Right atrium auricular region (tissue), 2 donors: ENCODE data around the gene DOLPP1. TPM values are rescaled to one million over a fixed set of nuclear protein-coding genes. Genes with fewer than 3 reads are reported as not detected.
"Not testable (repeated sequence)": the region's sequence is repeated elsewhere in the genome, so short reads cannot be mapped to it uniquely, and the experiment has no call there.

ENCODE experiments used
- DNase-seq: peaks from one replicate; pipeline ENCODE4 v3.0.0-alpha.2; 2019; ENCODE audit warnings: low spot score
- H3K27ac ChIP-seq, 2 donors: fragments of 200-600 bp; sonication (generic); 1 replicate in 1 of 2; 2 replicates in 1 of 2; pipeline ENCODE4 v1.5.1; 2016 to 2019
- H3K27me3 ChIP-seq, 2 donors: fragments of 200-600 bp; sonication (generic); one replicate each; pipeline versions ENCODE4 v1.5.1 to v1.6.0; 2017 to 2019
- H3K36me3 ChIP-seq: fragments of 200-600 bp; sonication (generic); one replicate; pipeline ENCODE4 v1.5.1; 2016
- H3K4me1 ChIP-seq, 2 donors: fragments of 200-600 bp; sonication (generic); one replicate each; pipeline versions ENCODE4 v1.5.1 to v1.6.0; 2017 to 2019
- H3K4me3 ChIP-seq, 2 donors: fragments of 200-600 bp; sonication (generic); 1 replicate in 1 of 2; 2 replicates in 1 of 2; pipeline ENCODE4 v1.5.1; 2017 to 2019; ENCODE audit warnings: mild to moderate bottlenecking in 1 of 2, moderate library complexity in 1 of 2
- H3K9me3 ChIP-seq, 2 donors: fragments of 200-600 bp; sonication (generic); one replicate each; pipeline ENCODE4 v1.5.1; 2019
- total RNA-seq, 2 donors: library from RNA; depleted of rRNA; stranded (reverse); fragments of >200 nt; gene quantifications; one replicate each; pipeline ENCODE4 v1.1.0, GENCODE V29; 2016
- TF ChIP-seq, protein P1 (sequence below), 2 donors: fragments of 200-600 bp; sonication (generic); IDR thresholded peaks; one replicate each; pipeline ENCODE4 v1.5.1; 2019; ENCODE audit warnings: antibody characterized with exemption in 2 of 2

The DOLPP1 gene
- total RNA-seq, 2 donors from 2014 or later = 4.8 to 5.4 TPM

- no peak for DNase-seq
- Histone ChIP-seq H3K27me3 (no peaks in the 10 kb centered on the region), H3K4me3 (peak overlapping the region; percentile 92 to 93), H3K4me1 (peaks cover 0 to 47% of the 10 kb centered on the region in 2 donors), H3K36me3 (peaks cover 14% of the 10 kb centered on the region), H3K27ac (peak overlapping the region; percentile 87 to 99), H3K9me3 (no peaks in the 10 kb centered on the region)
- TF ChIP-seq, protein P1, sequence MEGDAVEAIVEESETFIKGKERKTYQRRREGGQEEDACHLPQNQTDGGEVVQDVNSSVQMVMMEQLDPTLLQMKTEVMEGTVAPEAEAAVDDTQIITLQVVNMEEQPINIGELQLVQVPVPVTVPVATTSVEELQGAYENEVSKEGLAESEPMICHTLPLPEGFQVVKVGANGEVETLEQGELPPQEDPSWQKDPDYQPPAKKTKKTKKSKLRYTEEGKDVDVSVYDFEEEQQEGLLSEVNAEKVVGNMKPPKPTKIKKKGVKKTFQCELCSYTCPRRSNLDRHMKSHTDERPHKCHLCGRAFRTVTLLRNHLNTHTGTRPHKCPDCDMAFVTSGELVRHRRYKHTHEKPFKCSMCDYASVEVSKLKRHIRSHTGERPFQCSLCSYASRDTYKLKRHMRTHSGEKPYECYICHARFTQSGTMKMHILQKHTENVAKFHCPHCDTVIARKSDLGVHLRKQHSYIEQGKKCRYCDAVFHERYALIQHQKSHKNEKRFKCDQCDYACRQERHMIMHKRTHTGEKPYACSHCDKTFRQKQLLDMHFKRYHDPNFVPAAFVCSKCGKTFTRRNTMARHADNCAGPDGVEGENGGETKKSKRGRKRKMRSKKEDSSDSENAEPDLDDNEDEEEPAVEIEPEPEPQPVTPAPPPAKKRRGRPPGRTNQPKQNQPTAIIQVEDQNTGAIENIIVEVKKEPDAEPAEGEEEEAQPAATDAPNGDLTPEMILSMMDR (IDR thresholded peaks at IDR 0.05) = no peak
These were observed 30.7 kb downstream of the DOLPP1 start for GRCh38 chr9:129111528-129112151.

DNA sequence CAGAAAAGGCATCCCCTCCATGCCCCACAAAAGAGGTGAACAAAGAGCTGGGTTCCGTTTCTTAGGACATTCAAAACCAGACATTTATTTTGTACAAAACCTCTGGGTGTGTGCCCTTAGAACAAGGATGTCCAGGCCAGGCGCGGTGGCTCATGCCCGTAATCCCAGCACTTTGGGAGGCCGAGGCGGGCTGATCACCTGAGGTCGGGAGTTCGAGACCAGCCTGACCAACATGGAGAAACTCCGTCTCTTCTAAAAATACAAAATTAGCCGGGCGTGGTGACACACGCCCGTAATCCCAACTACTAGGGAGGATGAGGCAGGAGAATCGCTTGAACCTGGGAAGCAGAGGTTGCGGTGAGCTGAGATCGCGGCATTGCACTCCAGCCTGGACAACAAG is 31.6 kb downstream of the DOLPP1 start:
- H3K27ac ChIP-seq, H3K36me3 ChIP-seq, H3K9me3 ChIP-seq, H3K27me3 ChIP-seq, H3K4me3 ChIP-seq, DNase-seq: not testable (repeated sequence)
- peaks cover 0 to 47% of the 10 kb centered on the region in 2 donors for H3K4me1 ChIP-seq

DNA sequence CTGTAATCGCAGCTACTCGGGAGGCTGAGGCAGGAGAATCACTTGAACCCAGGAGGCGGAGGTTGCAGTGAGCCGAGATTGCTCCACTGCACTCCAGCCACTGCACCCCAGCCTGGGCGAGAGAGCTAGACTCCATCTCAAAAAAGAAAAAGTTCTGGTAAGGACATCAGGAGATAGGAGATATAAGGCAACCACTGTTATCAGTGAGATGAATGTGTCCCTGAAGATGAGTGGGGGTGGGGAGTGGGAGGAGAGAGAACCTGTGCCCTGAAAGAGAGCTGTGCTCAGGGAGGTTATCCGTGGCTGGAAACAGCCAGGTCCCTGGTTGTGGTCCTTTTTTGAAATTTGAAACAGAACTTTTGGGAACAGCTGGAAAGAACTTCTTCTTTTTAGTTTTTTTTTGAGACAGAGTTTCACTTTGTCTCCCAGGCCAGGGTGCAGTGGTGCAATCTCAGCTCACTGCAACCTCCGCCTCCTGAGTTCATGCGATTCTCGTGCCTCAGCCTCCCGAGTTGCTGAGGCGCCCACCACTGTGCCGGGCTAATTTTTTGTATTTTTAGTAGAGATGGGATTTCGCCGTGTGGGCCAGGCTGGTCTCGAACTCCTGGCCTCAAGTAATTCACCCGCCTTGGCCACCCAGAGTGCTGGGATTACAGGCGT is 32.9 kb downstream of the DOLPP1 start:
- peaks cover 0 to 47% of the 10 kb centered on the region in 2 donors for H3K4me1 ChIP-seq
- TF ChIP-seq, protein P1 (IDR thresholded peaks at IDR 0.05) = no peak
- no peaks in the 10 kb centered on the region for H3K36me3 ChIP-seq
- H3K9me3 ChIP-seq = no peaks in the 10 kb centered on the region
- no peak overlapping the region for H3K4me3 ChIP-seq
- DNase-seq = no peak
- H3K27ac ChIP-seq = no peak overlapping the region
- H3K27me3 ChIP-seq = no peaks in the 10 kb centered on the region

GRCh38 chr9:129118799-129119198 is 37.9 kb downstream of the DOLPP1 start:
- H3K4me1 ChIP-seq = peaks cover 0 to 22% of the 10 kb centered on the region in 2 donors
- no peak overlapping the region for H3K4me3 ChIP-seq
- TF ChIP-seq, protein P1 (IDR thresholded peaks at IDR 0.05) = no peak
- no peak for DNase-seq
- no peak overlapping the region for H3K27ac ChIP-seq
- no peaks in the 10 kb centered on the region for H3K9me3 ChIP-seq
- peaks cover 26% of the 10 kb centered on the region for H3K36me3 ChIP-seq
- H3K27me3 ChIP-seq = no peaks in the 10 kb centered on the region

DNA sequence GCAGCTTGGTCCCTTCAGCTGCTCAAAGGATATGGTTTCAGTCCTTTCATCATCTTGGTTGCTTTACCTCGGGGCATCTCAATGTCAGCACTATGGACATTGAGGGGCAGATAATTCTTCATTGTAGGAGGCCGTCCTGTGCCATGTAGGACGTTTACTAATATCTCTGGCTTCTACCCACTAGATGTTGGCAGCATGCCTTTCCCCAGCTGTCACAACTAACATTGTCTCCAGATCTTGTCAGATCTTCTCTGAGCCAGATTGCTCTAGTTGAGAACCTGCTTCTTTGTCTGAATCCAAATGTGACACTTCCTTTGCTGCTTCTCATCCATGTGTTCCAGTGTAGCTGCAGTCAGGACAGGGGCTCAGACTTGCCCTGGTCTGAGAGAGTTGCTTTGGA is 40.6 kb downstream of the DOLPP1 start:
- Histone ChIP-seq H3K4me1 (peaks cover 0 to 9% of the 10 kb centered on the region in 2 donors), H3K27ac (no peak overlapping the region), H3K9me3 (no peaks in the 10 kb centered on the region), H3K27me3 (no peaks in the 10 kb centered on the region), H3K36me3 (peaks cover 32% of the 10 kb centered on the region), H3K4me3 (no peak overlapping the region)
- TF ChIP-seq, protein P1 (IDR thresholded peaks at IDR 0.05) = no peak
- no peak for DNase-seq

DNA sequence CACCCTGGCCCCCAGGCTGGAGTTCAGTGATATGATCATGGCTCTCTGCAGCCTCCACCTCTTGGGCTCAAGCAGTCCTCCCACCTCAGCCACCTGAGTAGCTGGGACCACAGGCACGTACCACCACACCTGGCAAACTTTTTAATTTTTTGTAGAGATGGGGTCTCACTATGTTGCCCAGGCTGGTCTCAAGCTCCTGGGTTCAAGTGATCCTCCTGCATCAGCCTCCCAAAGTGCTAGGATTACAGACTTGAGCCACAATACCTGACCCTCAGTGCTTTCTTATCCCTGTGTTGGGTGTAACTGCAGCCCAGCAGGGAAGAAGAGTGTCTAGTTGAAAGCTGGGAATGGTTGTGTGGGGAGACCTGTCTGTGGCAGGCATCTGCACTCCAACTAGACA is 41.2 kb downstream of the DOLPP1 start:
- Histone ChIP-seq H3K27ac (no peak overlapping the region), H3K36me3 (peaks cover 32% of the 10 kb centered on the region), H3K4me3 (no peak overlapping the region), H3K4me1 (peaks cover 0 to 15% of the 10 kb centered on the region in 2 donors), H3K9me3 (no peaks in the 10 kb centered on the region), H3K27me3 (no peaks in the 10 kb centered on the region)
- TF ChIP-seq, protein P1 (IDR thresholded peaks at IDR 0.05) = no peak
- DNase-seq = no peak

DNA sequence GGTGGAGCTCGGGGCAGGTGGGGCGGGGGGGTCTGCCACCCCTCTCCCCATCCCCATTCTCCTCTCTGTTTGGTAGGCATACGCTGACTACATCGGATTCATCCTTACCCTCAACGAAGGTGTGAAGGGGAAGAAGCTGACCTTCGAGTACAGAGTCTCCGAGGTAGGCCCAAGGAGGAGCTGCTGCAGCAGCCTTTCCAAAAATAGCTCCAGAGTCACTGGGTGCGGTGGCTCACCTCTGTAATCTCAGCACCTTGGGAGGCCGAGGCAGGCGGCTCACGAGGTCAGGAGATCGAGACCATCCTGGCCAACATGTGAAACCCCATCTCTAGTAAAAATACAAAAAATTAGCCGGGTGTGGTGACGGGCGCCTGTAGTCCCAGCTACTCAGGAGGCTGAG is 42.1 kb downstream of the DOLPP1 start:
- not testable (repeated sequence) for DNase-seq
- peaks cover 0 to 17% of the 10 kb centered on the region in 2 donors for H3K4me1 ChIP-seq

More for the DNA sequence above, 42.1 kb downstream of the DOLPP1 start:
- not testable (repeated sequence) for H3K9me3 ChIP-seq, H3K27me3 ChIP-seq, H3K27ac ChIP-seq, H3K4me3 ChIP-seq
- peaks cover 32% of the 10 kb centered on the region for H3K36me3 ChIP-seq
